ENCODE data around the gene TBC1D7. TPM values are rescaled to one million over a fixed set of nuclear protein-coding genes. Genes with fewer than 3 reads are reported as not detected.
A peak's percentile ranks its signal among the peaks of the same experiment; 100 is the strongest.

The TBC1D7 gene
- total RNA-seq (2014; rRNA removed; shearing (Covaris generic)) = 17.3 and 22.7 TPM in 2 replicates

DNA sequence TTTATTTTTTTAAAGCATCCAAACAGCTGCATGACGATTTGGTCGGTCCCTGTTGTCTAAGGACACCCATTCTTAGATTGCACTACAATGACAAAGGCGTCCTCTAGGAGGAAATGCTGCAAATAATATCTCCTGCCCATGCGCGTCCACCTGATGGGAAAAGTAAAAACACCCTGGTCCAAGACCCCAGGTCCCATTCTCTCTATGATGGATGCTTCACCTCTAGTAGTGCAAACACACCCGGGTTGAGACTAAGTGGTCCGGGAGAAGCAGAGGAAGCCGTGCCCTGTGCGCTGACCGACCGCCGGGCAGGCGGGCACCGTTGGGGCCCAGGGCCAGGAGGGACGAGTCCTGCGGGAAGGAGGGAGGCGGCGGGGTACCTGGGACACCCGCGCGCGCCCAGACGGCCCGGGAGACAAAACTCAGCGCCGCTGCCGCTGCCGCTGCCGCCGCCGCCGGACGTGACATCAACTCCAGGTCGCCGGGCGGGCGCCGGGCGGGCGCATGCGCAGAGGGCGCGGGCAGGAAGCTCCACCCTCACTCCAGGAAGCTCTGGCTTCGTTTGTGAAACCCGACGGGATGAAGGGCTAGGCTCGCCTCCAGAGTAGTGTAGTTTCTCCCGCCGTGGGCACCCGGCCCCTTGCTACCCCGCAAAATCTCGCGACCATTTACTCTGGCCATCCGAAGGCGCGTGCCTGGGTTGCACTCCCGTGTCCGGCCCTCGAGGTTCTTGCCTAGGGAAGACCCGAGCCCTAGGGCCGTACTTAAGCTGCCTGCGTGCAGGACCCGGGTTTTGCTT is at the start of gene TBC1D7:
TSS of gene TBC1D7 (minus strand) at position 462 of the 799 bp plus-strand sequence. CDS start 1,639 bp downstream, outside the sequence.
- H3K4me3 ChIP-seq = peak within 1 kb of the TSS; percentile 79
- 0 out of 2 replicates have a peak, but pooled peaks cover 2% of the 10 kb centered on the region for H3K36me3 ChIP-seq
- H3K4me1 ChIP-seq = peaks cover 4% of the 10 kb centered on the region
- no peaks in the 10 kb centered on the region for H3K9me3 ChIP-seq (replicated peaks)
- DNase-seq = peak; percentile 83 to 86
- no peaks in the 10 kb centered on the region for H3K27me3 ChIP-seq
- H3K27ac ChIP-seq = peak within 1 kb of the TSS; percentile 70

DNA sequence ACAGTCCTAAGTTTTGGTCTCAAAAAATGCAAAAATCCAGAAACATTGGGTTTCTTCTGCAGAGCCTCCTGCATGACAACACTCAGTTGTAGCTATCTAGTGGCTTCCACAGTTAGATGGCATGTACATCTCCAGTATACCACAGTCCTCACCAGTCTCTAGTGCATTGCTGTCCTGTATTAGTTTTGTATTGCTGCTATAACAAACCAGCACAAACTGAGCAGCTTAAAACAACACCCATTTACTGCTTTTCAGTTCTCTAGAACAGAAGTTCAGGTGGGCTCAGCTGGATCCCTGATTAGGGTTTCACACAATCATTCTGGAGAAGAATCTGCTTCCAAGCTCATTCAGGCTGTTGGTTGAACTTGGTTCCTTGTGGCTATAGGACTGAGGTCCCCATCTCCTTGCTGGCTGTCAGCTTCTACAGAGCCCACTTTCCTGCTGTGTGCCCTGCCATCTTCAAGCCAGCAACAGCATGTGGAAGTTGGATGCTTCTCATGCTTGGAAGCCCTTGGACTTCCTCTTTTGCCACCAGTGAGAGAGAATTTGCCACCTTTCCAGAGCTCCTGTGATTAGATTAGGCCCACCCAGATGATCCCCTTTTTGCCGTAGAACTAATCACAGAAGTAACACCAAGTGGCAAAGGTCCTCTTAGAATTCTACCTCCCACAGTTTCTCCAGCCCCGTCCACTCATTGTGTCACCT is 48.9 kb upstream of the TBC1D7 start:
- no peaks in the 10 kb centered on the region; the same call in 1 of the 2 replicates for H3K4me1 ChIP-seq
- H3K9me3 ChIP-seq (replicated peaks) = no peaks in the 10 kb centered on the region
- no peaks in the 10 kb centered on the region for H3K36me3 ChIP-seq
- no peak overlapping the region for H3K27ac ChIP-seq
- DNase-seq = no peak
- H3K27me3 ChIP-seq = no peaks in the 10 kb centered on the region
- H3K4me3 ChIP-seq = no peak overlapping the region

DNA sequence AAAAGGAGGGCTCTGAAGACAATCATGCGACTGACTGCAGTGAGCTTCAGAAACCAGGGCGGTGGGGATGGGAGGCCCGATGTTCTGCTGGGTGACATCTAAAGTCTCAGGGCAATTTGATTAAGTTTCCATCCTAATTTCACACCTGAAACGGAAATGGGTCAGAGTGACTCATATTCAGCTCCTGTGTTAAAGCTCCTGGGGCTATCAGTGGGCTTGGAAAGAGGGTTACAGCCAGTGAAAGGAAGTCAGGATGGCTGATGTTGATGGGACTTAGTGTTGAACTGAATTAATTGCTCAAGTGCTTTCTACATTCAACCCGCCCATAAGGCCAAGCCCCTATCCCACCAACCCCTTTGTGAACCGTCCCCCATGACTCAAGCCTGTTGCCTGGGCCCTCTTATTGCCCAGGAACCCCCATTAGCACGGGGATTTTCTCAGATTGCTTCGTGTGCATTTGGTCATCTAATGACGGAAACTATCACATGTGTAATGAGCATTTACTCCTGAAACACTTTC is 47.1 kb upstream of the TBC1D7 start:
- no peak for DNase-seq
- Histone ChIP-seq H3K27ac (no peak overlapping the region), H3K4me1 (no peaks in the 10 kb centered on the region; the same call in 1 of the 2 replicates), H3K27me3 (no peaks in the 10 kb centered on the region), H3K4me3 (no peak overlapping the region), H3K9me3 (replicated peaks) (no peaks in the 10 kb centered on the region), H3K36me3 (no peaks in the 10 kb centered on the region)

DNA sequence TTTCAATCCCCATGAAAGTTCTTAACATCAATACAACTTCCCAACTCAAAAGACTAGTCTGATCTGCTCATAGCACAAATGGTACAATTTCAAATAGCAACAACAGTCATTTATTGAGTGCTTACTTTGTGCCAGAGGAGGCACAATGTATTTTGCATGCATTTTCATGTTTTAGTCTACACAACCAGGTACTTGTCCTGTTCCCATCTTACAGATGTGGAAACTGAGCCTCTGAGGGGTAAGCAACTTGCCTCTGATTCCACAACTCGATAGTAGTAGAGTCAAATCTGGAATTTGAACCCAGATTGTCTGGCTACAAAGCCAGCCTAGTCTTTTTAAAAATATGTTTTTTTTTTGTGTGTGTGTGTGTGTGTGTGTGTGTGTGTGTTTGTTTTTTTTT is 45.6 kb upstream of the TBC1D7 start:
- Histone ChIP-seq H3K4me3 (no peak overlapping the region), H3K27ac (no peak overlapping the region), H3K9me3 (replicated peaks) (no peaks in the 10 kb centered on the region), H3K36me3 (no peaks in the 10 kb centered on the region), H3K4me1 (no peaks in the 10 kb centered on the region; the same call in 1 of the 2 replicates), H3K27me3 (no peaks in the 10 kb centered on the region)
- DNase-seq = no peak

DNA sequence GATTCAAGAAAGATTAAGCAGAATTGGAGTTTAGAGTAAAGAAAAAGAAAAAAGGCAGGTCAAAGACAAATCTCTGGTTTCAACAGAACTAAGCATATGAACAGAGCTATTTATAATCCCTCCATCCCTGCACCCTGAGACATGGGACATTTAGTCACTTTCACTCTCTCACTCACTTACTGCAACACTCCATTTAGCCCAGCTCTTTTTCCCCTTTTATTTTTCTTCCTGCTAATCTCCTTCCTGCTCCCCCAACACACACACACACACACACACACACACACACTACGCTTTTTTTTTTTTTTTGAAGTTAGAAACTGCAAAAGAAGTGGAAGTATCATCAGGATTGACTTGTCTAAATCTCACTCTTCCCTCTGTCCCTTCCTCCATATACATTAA is 45.1 kb upstream of the TBC1D7 start:
- H3K9me3 ChIP-seq (replicated peaks) = no peaks in the 10 kb centered on the region
- H3K27me3 ChIP-seq = no peaks in the 10 kb centered on the region
- no peak overlapping the region for H3K4me3 ChIP-seq
- no peaks in the 10 kb centered on the region; the same call in 1 of the 2 replicates for H3K4me1 ChIP-seq
- H3K27ac ChIP-seq = no peak overlapping the region
- no peak for DNase-seq
- no peaks in the 10 kb centered on the region for H3K36me3 ChIP-seq

DNA sequence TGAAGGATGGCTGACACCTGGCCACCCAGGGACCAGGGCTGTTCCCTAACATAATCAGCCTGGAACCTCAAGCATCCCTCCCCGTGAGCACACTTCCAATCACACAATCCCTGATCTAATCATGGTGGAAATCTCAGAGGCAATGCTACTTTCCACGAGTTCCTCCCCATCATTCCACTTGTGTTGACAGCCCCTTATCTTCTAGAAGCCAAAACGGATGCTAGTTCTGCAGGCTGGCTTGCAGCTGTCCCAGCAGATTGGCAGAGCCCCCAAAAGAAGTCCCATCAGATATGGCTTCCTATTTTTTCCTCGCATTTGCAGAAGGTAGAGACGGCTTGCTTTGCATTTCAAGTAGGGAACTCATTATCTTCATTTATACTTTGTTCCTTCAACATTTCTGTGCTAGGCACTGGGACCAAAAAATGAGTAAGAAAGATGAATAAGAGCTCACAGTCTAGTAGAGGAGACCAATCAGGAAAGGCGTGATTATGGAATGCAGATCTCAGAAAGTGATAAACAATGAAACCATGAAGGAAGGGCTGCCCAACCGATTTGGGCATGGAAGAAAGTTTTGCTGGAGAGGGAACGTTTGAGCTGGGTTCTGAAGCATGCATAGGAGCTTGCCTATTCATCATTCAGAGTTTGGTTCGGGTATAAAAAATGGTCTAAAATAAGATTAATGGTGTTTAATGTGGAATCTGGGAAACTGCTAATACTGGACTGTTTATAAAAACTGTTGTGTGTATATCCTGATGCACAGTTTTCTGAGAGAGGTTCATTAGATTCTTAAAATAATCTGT is 44.6 kb upstream of the TBC1D7 start:
- Histone ChIP-seq H3K36me3 (no peaks in the 10 kb centered on the region), H3K27ac (no peak overlapping the region), H3K4me1 (no peaks in the 10 kb centered on the region; the same call in 1 of the 2 replicates), H3K4me3 (no peak overlapping the region), H3K9me3 (replicated peaks) (no peaks in the 10 kb centered on the region), H3K27me3 (no peaks in the 10 kb centered on the region)
- DNase-seq = no peak

DNA sequence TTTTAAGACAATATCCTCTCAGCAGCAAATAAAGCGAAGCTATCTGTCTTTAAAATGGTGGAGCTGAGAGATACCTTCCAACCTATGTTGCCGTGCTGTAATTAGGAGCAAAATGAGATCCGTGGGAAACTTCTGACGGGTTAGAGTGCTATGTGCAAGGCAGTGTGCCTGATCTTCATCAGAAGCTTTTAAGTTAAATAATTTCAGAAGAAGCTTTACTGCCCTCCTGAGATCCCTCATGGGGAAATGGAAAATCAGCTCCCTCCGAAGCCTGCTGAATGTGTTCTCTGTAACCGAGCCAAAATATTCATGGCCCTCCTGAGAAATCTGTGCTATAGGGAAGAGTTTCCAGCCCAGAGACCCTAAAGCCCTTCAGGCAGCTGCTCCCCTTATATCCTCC is 43.7 kb upstream of the TBC1D7 start:
- Histone ChIP-seq H3K4me3 (no peak overlapping the region), H3K27ac (no peak overlapping the region), H3K27me3 (no peaks in the 10 kb centered on the region), H3K36me3 (no peaks in the 10 kb centered on the region), H3K4me1 (no peaks in the 10 kb centered on the region; the same call in 1 of the 2 replicates), H3K9me3 (replicated peaks) (no peaks in the 10 kb centered on the region)
- DNase-seq = no peak

DNA sequence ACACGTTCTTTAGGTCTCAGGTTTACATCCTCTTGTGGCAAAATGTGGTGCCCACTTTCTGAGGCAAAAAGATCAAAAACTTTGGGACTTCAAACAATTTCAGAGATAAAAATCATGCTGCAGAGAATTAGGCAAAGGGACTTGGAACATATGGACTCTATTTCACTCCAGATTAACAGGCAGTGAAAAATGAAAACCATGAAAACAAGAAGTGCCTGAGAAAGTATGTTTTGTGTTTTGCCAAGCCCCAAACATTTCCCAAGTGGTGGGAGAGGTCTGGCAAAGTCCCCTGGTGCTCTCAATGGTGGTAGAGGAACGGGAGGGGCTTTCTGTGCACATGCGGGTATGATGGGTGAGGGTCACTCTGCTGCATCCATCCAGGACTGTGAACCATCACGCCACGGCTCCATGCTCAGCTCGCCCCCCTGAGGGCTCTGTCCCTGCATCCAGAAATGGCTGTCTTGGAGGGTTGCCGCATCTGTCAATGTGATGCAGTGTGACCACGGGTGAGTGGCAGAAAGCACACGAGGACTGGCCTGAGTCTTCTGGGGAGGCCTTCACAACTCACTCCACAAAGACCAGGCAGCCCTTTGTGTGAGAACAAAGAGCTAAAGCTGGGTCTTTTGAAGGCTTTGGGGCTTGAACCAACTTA is 43.2 kb upstream of the TBC1D7 start:
- no peak for DNase-seq
- H3K9me3 ChIP-seq (replicated peaks) = no peaks in the 10 kb centered on the region
- no peaks in the 10 kb centered on the region for H3K27me3 ChIP-seq
- H3K4me1 ChIP-seq = no peaks in the 10 kb centered on the region; the same call in 1 of the 2 replicates
- no peak overlapping the region for H3K4me3 ChIP-seq
- no peak overlapping the region for H3K27ac ChIP-seq
- H3K36me3 ChIP-seq = no peaks in the 10 kb centered on the region

DNA sequence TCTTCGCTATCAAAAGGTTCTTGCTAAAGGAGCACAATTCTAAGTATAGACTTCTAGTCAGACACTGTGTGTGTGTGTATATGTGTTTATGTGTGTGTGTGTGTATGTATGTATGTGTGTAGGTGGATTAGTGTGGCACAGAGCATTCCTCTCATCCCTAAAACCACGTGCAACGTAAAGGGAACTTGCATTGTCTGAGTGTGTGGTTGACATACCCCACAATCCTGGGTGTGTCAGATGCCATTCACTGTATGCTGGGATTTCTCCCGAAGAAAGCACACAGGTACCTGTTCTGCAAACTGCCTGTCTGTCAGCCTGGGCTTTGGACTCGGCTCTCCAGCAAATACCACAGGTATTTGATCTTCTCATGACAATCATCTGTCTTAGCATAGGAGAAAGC is 42.3 kb upstream of the TBC1D7 start:
- H3K36me3 ChIP-seq = no peaks in the 10 kb centered on the region
- H3K27me3 ChIP-seq = no peaks in the 10 kb centered on the region
- no peak overlapping the region for H3K27ac ChIP-seq
- no peaks in the 10 kb centered on the region for H3K9me3 ChIP-seq (replicated peaks)
- H3K4me1 ChIP-seq = no peaks in the 10 kb centered on the region; the same call in 1 of the 2 replicates
- H3K4me3 ChIP-seq = no peak overlapping the region
- DNase-seq = no peak

DNA sequence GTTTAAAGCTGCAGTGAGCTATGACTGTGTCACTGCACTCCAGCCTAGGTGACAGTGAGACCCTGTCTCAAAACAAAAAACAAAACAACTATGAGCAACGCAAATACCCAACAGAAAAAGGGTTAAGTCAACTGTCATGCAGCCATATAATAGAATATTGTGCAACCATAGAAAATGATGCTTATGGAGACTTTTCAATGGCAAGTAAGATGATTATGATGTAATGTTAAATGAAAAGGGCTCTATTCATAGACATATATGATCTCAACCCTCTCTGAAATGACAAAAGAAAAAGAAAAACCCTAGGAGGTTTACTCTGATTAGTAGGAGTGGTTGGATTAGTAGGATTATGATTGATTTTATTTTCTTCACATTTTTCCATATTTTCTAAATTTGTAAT is 41.3 kb upstream of the TBC1D7 start:
- no peaks in the 10 kb centered on the region; the same call in 1 of the 2 replicates for H3K4me1 ChIP-seq
- no peaks in the 10 kb centered on the region for H3K36me3 ChIP-seq
- no peak overlapping the region for H3K27ac ChIP-seq
- no peaks in the 10 kb centered on the region for H3K27me3 ChIP-seq
- H3K9me3 ChIP-seq (replicated peaks) = no peaks in the 10 kb centered on the region
- H3K4me3 ChIP-seq = no peak overlapping the region
- DNase-seq = no peak

DNA sequence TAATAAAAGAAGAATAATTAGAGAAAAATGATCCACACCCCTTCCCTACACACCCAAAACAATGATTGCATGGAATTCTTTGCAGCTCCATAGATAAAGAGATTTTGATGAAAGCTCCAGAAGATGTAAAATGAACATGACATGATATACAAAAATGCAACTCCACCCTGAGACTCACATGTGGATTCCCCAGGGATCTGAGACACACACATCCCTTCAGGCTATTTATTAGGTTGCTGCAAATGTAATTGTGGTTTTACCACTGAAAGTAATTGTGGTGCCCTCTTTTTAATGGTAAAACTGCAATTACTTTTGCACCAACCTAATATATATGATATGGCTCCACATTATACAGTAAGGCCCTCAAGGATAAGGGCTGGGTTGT is 40.4 kb upstream of the TBC1D7 start:
- Histone ChIP-seq H3K4me3 (no peak overlapping the region), H3K4me1 (no peaks in the 10 kb centered on the region; the same call in 1 of the 2 replicates), H3K27me3 (no peaks in the 10 kb centered on the region), H3K36me3 (no peaks in the 10 kb centered on the region), H3K9me3 (replicated peaks) (no peaks in the 10 kb centered on the region), H3K27ac (no peak overlapping the region)
- no peak for DNase-seq

DNA sequence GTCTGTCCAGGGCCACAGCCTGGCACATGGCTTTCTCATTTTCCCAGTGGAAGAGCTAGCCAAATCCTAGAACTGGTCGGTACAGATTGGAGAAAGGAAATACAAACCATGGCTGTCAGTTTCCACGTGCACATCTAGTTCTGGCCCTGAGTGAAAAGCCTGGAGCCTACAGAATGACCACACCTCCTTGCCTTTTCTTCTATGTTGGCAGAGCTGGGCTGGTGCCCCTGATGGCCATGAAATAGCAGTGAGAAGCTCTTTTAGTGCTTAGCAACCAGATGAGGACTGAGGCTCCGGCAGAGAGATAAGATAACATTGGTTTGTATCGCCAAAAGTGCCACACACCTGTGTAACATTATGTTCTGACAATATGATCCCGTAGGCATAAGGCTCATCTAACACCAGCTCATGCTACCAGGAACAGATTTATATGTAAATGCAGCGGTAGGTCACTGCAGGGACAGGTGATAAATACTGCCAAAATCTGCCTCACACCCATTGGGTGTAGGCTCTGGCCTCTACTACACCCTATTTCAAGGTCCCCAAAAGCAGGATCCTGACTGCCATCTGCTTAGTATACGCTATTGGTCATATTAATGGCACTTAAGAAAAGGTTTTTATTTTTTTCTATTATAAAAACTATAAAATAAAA is 39.9 kb upstream of the TBC1D7 start:
- Histone ChIP-seq H3K36me3 (no peaks in the 10 kb centered on the region), H3K4me1 (no peaks in the 10 kb centered on the region; the same call in 1 of the 2 replicates), H3K27ac (no peak overlapping the region), H3K27me3 (no peaks in the 10 kb centered on the region), H3K4me3 (no peak overlapping the region), H3K9me3 (replicated peaks) (no peaks in the 10 kb centered on the region)
- DNase-seq = no peak

DNA sequence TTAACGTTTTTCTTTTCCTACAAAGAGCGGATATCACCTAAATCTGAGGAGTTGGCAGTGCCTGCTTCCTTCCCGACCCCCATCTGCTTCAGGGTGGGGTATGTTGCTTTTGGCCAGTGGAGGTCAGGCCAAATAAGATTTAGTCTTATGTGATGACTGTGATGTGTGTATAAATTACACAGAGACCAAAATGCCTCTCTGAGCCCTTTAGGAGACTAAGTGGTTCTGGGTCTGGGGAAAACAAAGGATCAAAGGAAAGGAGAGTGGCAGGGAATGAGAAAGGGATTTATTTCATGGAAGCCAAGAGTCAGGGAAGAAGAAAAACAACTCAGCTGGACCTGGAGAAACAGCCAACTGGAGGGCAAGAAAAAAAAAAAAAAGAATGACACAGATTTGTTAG is 39.1 kb upstream of the TBC1D7 start:
- DNase-seq = no peak
- H3K36me3 ChIP-seq = no peaks in the 10 kb centered on the region
- H3K27me3 ChIP-seq = no peaks in the 10 kb centered on the region
- H3K9me3 ChIP-seq (replicated peaks) = no peaks in the 10 kb centered on the region
- H3K27ac ChIP-seq = no peak overlapping the region
- H3K4me1 ChIP-seq = no peaks in the 10 kb centered on the region
- H3K4me3 ChIP-seq = no peak overlapping the region

DNA sequence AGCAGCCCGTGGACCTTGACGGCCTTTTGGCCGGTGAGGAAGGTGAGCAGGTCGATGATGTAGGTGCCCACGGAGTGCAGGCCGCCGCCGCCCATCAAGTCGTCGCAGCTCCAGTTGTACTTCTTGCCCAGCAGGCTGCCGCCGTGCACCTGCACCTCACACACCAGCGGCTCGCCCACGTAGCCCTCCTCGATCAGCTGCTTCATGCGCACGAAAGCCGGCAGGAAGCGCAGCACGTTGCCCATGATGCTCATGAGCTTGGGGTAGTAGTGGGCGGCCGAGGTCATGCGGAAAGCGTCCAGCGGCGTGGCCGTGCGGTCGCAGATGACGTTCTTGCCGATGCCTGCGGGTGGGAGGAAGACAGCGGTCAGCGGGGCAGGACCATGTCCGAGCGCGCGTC is 37.0 kb upstream of the TBC1D7 start:
- no peak for DNase-seq
- H3K9me3 ChIP-seq (replicated peaks) = no peaks in the 10 kb centered on the region
- no peaks in the 10 kb centered on the region for H3K36me3 ChIP-seq
- no peaks in the 10 kb centered on the region for H3K27me3 ChIP-seq
- 0 out of 2 replicates have a peak, but pooled peaks cover 6% of the 10 kb centered on the region for H3K4me1 ChIP-seq
- H3K27ac ChIP-seq = no peak overlapping the region
- no peak overlapping the region for H3K4me3 ChIP-seq

Measured in SJCRH30 (cell line).